ENCODE results near the gene RBMS3.
A peak's percentile ranks its signal among the peaks of the same experiment; 100 is the strongest.
"Not testable (repeated sequence)": the region's sequence is repeated elsewhere in the genome, so short reads cannot be mapped to it uniquely, and the experiment has no call there.

RBMS3 gene

GRCh38 chr3:29618395-29619282, 337.8 kb downstream of the RBMS3 start:
- DNase-seq (ENCODE audit: low spot score), result no peak

- DNase-seq (ENCODE audit: low spot score), result no peak
Measured at GRCh38 chr3:29619676-29620075, 338.8 kb downstream of the RBMS3 start.

GRCh38 chr3:29627136-29628117, 346.6 kb downstream of the RBMS3 start:
- DNase-seq (ENCODE audit: low spot score), result no peak

- DNase-seq (ENCODE audit: low spot score), result no peak
Measured at GRCh38 chr3:29628795-29629194, 347.9 kb downstream of the RBMS3 start.

- no peak for DNase-seq (ENCODE audit: low spot score)
Measured at GRCh38 chr3:29635888-29636287, 355.0 kb downstream of the RBMS3 start.

DNA sequence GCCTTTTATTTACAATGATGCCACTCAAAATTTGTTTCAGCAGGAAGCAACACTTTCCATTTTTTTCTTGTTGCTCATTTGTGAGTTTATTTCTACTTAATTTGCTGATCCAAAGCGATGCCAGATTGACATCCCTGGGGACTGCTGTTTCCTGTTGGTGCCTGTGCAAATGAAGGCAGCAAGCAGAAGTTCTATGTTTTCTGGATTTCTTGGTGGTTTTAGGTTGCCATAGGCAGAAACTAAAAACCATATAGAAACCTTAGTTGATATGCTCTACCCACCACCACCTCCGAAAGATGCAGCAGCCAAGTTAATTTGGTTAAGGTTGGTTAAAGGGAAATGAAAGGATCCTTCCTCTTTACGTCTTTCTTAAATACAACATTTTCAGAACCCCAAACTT, 356.2 kb downstream of the RBMS3 start:
- no peak for DNase-seq (ENCODE audit: low spot score)

DNA sequence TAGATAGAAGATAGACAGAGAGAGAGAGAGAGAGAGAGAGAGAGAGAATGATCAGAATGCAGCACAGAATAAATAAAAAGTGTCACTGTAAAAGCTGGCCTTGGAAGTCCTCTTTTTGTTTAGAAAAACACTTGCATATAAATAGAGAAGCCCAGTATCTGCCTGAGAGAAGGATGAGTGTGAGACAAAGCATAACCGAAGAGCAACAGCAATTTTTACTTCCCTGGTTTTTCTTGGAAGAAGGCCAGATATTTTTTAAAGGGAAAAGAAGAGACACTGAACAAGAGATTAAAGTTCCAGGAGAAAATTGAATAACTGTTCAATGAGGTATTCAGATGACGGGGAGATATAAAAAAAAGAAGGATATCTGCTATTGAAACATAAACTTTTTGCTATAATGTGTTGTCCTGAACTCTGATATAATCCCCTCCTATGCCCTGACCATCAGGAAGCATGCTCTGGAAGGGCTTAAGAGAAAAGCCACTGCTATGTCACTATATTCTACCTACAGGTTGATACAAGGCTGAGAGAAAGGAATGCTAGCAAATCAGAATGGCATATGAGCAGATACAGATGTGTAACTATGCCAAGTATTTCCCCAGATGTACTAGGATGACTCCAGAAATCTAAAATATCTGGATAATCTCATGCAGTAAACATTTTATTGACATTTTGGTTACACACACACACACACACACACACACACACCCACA, 358.9 kb downstream of the RBMS3 start:
- no peak for DNase-seq (ENCODE audit: low spot score)

DNA sequence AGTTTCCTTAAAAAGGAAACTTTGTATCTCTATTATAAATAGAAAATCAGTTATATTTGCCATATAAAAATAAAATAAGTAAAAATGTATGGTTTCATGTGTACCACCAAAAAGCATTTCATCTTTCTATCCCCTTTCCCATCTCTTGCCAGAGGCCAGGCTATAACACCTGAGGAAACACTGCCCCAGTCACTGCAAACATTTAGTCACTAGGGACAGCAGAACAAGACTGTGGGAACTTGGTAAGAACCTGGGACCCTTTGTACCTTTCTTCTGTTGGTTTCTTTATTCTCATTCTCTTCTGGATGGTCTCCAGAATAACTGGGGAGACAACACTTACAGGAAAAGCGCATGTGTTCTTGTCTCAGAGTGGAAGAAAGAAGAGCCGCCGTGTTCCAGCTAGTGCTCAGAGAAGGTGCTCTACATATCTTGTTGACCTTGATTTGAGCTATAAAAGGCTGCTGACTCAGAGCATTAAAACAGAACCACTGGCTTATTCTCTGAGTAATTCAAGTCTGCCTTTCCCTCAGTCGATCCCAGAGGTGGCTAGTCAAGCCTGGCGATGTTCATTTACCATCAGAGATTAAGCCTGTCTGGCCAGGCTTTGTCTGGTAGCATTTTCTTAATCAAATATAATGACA, 361.6 kb downstream of the RBMS3 start:
- no peak for DNase-seq (ENCODE audit: low spot score)

- no peak for DNase-seq (ENCODE audit: low spot score)
Measured at GRCh38 chr3:29643034-29643425, 362.2 kb downstream of the RBMS3 start.

DNA sequence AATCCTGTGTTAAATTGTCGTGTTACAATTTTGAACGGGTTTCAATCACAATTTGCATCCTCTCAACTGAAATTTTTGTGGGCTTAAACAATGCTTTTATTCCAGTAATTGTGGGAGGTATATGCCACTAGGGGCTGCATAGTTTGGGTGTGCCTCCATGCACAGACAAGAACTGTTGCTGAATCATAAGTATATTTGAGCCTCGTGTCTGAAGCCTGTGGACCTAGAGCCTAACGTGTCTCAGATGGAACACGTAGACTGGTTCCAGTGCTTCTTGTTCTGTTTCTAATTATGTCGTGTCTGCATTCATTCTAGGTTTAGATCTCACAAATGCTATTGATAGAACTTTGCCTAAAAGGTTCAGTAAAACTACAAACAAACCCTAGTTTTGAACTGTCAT, 363.4 kb downstream of the RBMS3 start:
- DNase-seq (ENCODE audit: low spot score), result no peak

GRCh38 chr3:29644956-29645636, 364.2 kb downstream of the RBMS3 start:
- no peak for DNase-seq (ENCODE audit: low spot score)

DNA sequence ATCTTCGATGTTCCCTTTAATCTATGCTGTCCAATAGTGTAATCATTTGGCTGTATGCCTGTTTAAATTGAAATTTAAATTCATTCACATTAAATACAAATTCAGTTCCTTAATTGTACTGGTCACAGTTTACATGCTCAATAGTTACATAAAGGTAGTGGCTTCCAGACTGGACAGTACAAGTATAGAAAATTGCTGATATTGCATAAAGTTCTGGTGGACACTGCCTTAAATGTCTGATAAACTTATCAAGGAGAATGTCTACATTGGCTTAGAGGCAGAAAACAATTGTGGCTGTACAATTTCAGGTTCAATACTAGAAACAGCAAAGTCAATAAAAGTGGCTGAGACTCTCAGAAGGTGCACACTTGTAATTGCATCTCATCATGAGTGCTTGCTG, 365.2 kb downstream of the RBMS3 start:
- no peak for DNase-seq (ENCODE audit: low spot score)

GRCh38 chr3:29649815-29650547, 369.1 kb downstream of the RBMS3 start:
- DNase-seq (ENCODE audit: low spot score), result peak; percentile 2

DNA sequence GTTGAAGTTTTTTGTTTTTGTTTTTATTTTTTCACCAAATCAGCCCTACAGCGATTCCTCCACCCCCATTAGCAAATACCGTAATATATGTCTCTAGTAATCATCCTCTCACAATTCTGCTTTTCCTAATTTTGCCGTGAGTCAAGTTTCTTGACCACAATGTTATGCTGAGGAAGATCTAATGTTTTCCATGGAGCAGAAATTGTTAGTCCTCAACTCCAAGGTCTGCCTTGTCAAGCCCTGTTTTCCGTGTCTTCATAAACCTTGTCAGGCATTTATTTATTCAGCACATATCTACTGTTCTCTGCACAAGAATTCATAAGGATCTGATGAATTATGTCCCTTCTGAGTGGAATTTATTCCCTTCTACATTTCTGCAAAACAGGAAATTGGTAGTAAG, 372.8 kb downstream of the RBMS3 start:
- DNase-seq (ENCODE audit: low spot score), result no peak

DNA sequence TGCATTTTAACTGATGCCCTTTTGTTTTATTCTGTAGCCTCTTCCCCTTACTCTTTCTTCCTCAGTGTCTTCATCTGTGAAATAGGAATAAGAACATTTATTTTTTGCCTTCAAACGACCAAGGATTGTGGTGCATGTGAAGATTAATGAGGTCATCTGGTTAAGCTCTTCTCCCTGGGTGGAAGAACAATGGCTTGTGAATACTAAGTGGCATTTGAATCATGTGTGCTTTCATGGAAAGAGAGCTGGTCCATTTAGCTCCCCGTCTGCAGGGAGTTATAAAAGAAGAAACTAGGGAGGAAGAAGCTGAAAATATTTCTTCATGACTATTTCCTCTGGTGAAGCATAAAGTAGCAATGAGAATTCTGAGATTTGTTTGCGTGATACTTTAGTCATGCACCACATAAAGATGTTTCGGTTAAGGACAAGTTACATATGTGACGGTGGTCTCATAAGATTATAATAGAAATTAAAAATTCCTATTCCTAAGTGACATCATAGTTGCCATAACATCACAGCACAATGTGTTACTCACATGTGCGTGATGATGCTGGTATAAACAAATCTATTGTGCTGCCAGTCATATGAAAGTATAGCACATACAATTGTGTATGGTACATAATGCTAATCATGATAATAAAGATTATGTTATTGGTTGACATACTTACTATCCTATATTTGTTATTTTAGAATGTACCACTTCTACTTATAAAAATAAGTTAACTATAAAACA, 374.3 kb downstream of the RBMS3 start:
- DNase-seq (ENCODE audit: low spot score), result no peak

- DNase-seq (ENCODE audit: low spot score), result no peak
Measured at GRCh38 chr3:29665688-29666087, 384.8 kb downstream of the RBMS3 start.

GRCh38 chr3:29668233-29668632, 387.4 kb downstream of the RBMS3 start:
- no peak for DNase-seq (ENCODE audit: low spot score)

DNA sequence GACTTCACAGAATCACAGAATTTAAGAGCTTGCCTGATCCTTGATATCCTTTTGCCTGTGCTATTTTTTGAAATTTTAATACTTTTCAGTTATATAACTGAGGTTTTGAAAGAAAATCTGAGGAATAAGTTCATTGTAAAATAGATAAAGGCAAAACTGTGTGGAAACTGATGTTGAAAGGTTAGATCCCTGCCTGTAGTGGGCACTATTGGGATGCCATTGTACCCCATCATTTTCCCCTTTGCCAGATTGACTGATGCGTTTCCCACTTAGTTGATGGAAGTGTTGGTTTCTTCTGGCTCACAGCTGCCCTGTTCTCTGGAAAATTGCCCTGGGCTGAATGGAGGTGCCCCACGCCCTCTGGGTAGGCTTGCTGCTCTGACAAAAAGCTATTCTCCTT, 387.9 kb downstream of the RBMS3 start:
- DNase-seq (ENCODE audit: low spot score), result no peak

DNA sequence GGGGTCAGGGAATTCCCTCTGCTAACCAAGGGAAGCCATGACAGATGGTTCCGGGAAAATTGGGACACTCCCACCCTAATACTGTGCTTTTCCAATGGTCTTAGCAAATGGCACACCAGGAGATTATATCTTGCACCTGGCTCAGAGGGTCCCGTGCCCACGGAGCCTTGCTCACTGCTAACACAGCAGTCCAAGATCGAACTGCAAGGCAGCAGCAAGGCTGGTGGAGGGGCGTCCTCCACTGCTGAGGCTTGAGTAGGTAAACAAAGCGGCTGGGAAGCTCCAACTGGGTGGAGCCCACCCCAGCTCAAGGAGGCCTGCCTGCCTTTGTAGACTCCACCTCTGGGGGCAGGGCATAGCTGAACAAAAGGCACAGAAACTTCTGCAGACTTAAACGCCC, 389.6 kb downstream of the RBMS3 start:
- not testable (repeated sequence) for DNase-seq (ENCODE audit: low spot score)

- DNase-seq (ENCODE audit: low spot score), result no peak
Measured at GRCh38 chr3:29677421-29677820, 396.6 kb downstream of the RBMS3 start.

Measured in germinal center (tissue), 1 donor.